H9 (cell line): ENCODE data around the gene TMEM44. TPM values are rescaled to one million over a fixed set of nuclear protein-coding genes. Genes with fewer than 3 reads are reported as not detected.

Source experiments
- DNase-seq: peaks from one replicate; pipeline ENCODE4 v3.0.0-alpha.2; 2017
- H2AFZ ChIP-seq: one replicate; pipeline ENCODE4 v1.6.1; 2013; ENCODE audit warnings: mild to moderate bottlenecking, low read length, control low read depth, moderate library complexity
- H2AK5ac ChIP-seq: 2 replicates; pipeline ENCODE4 v1.6.1; 2013; ENCODE audit warnings: low read length, control low read depth, mixed read lengths; ENCODE audit not compliant: insufficient read length
- H2BK120ac ChIP-seq: one replicate; pipeline ENCODE4 v1.6.1; 2013; ENCODE audit warnings: low read depth, mild to moderate bottlenecking, low read length, control low read depth, inconsistent platforms; ENCODE audit not compliant: poor library complexity, severe bottlenecking
- H2BK12ac ChIP-seq: 2 replicates; pipeline ENCODE4 v1.6.1; 2013; ENCODE audit warnings: low read length, control low read depth, mixed read lengths, low read depth; ENCODE audit not compliant: insufficient read length
- H2BK15ac ChIP-seq: 2 replicates; pipeline ENCODE4 v1.6.1; 2013; ENCODE audit warnings: low read depth, low read length, control low read depth
- H2BK20ac ChIP-seq: one replicate; pipeline ENCODE4 v1.6.1; 2013; ENCODE audit warnings: low read depth, mild to moderate bottlenecking, low read length, control low read depth, inconsistent platforms; ENCODE audit not compliant: poor library complexity, severe bottlenecking
- H2BK5ac ChIP-seq: 2 replicates; pipeline ENCODE4 v1.6.1; 2013; ENCODE audit warnings: low read length, control low read depth, mixed read lengths; ENCODE audit not compliant: insufficient read length
- H3K14ac ChIP-seq: 2 replicates; pipeline ENCODE4 v1.6.1; 2013; ENCODE audit warnings: low read length, control low read depth; ENCODE audit not compliant: insufficient read depth
- H3K18ac ChIP-seq: 2 replicates; pipeline ENCODE4 v1.6.1; 2013; ENCODE audit warnings: low read depth, mild to moderate bottlenecking, mixed read lengths, low read length, control low read depth; ENCODE audit not compliant: insufficient read length
- H3K23ac ChIP-seq: 2 replicates; pipeline ENCODE4 v1.6.1; 2013; ENCODE audit warnings: low read length, control low read depth, mixed read lengths, low read depth; ENCODE audit not compliant: insufficient read length
- H3K23me2 ChIP-seq: 2 replicates; pipeline ENCODE4 v1.6.1; 2013; ENCODE audit warnings: low read depth, mild to moderate bottlenecking, mixed read lengths, low read length, control low read depth; ENCODE audit not compliant: insufficient read length, poor library complexity, severe bottlenecking
- H3K27ac ChIP-seq: 2 replicates; pipeline ENCODE4 v1.5.1; 2013; ENCODE audit warnings: low read length, control low read depth, mixed read lengths, low read depth; ENCODE audit not compliant: insufficient read length
- H3K27me3 ChIP-seq: 2 replicates; pipeline ENCODE4 v1.6.1; 2013; ENCODE audit warnings: low read length, control low read depth, inconsistent platforms; ENCODE audit not compliant: insufficient read depth
- H3K4ac ChIP-seq: 2 replicates; pipeline ENCODE4 v1.6.1; 2013; ENCODE audit warnings: low read depth, mild to moderate bottlenecking, control low read depth, inconsistent platforms, low read length, moderate library complexity
- H3K4me1 ChIP-seq: 2 replicates; pipeline ENCODE4 v1.6.1; 2013; ENCODE audit warnings: low read length, control low read depth, inconsistent platforms; ENCODE audit not compliant: insufficient read depth
- H3K4me2 ChIP-seq: 2 replicates; pipeline ENCODE4 v1.6.1; 2013; ENCODE audit warnings: low read length, control low read depth, mixed read lengths; ENCODE audit not compliant: insufficient read length, insufficient read depth
- H3K56ac ChIP-seq: 2 replicates; pipeline ENCODE4 v1.6.1; 2013; ENCODE audit warnings: low read depth, mild to moderate bottlenecking, mixed read lengths, low read length, control low read depth; ENCODE audit not compliant: insufficient read length
- H3K79me1 ChIP-seq: 2 replicates; pipeline ENCODE4 v1.6.1; 2013; ENCODE audit warnings: low read depth, mild to moderate bottlenecking, moderate library complexity, low read length, control low read depth, inconsistent platforms; ENCODE audit not compliant: insufficient read depth, poor library complexity, severe bottlenecking
- H3K79me2 ChIP-seq: 2 replicates; pipeline ENCODE4 v1.6.1; 2013; ENCODE audit warnings: low read length, control low read depth, inconsistent platforms; ENCODE audit not compliant: insufficient read depth
- H3K9ac ChIP-seq: 2 replicates; pipeline ENCODE4 v1.6.1; 2013; ENCODE audit warnings: low read length, control low read depth, mixed read lengths; ENCODE audit not compliant: insufficient read length; ENCODE audit errors: extremely low read depth
- H3K9me3 ChIP-seq: one replicate; pipeline ENCODE4 v1.6.1; 2013; ENCODE audit warnings: low read depth, low read length, inconsistent platforms; ENCODE audit not compliant: control insufficient read depth
- H3T11ph ChIP-seq: one replicate; pipeline ENCODE4 v1.6.1; 2013; ENCODE audit warnings: mild to moderate bottlenecking, low read length, control low read depth, inconsistent platforms
- H4K20me1 ChIP-seq: one replicate; pipeline ENCODE4 v1.6.1; 2013; ENCODE audit not compliant: control insufficient read depth, insufficient read length, insufficient read depth
- H4K5ac ChIP-seq: 2 replicates; pipeline ENCODE4 v1.6.1; 2013; ENCODE audit warnings: low read depth, mild to moderate bottlenecking, mixed read lengths, low read length, control low read depth; ENCODE audit not compliant: insufficient read length
- H4K8ac ChIP-seq: replicated peaks from 2 replicates; pipeline ENCODE4 v1.6.1; 2013; ENCODE audit warnings: low read length, control low read depth, mixed read lengths, low read depth; ENCODE audit not compliant: insufficient read length
- H4K91ac ChIP-seq: 2 replicates; pipeline ENCODE4 v1.6.1; 2013; ENCODE audit warnings: low read depth, mild to moderate bottlenecking, moderate library complexity, mixed read lengths, low read length, control low read depth; ENCODE audit not compliant: insufficient read length
- H3K27ac Mint-ChIP-seq, 3 experiments: 2 replicates in 2 of 3; 3 replicates in 1 of 3; pipeline ENCODE4 v1.8.0; 2020 to 2021; ENCODE audit warnings: mixed read lengths in 3 of 3, mild to moderate bottlenecking in 1 of 3, moderate library complexity in 1 of 3
- H3K27me3 Mint-ChIP-seq: 2 replicates; pipeline ENCODE4 v1.8.0; 2021; ENCODE audit warnings: low read depth, mild to moderate bottlenecking, moderate library complexity, mixed read lengths
- H3K36me3 Mint-ChIP-seq, 3 experiments: 2 replicates in 2 of 3; 3 replicates in 1 of 3; pipeline ENCODE4 v1.8.0; 2020 to 2021; ENCODE audit warnings: low read depth in 3 of 3, mixed read lengths in 3 of 3; ENCODE audit not compliant: insufficient read depth in 1 of 3
- H3K4me1 Mint-ChIP-seq, 2 experiments: 2 replicates each; pipeline ENCODE4 v1.8.0; 2020; ENCODE audit warnings: mixed read lengths in 2 of 2
- H3K4me3 Mint-ChIP-seq, 2 experiments: 2 replicates in 1 of 2; 3 replicates in 1 of 2; pipeline ENCODE4 v1.8.0; 2020 to 2021; ENCODE audit warnings: mild to moderate bottlenecking in 2 of 2, mixed read lengths in 2 of 2, moderate library complexity in 1 of 2
- H3K9me3 Mint-ChIP-seq, 2 experiments: 2 replicates in 1 of 2; 3 replicates in 1 of 2; pipeline ENCODE4 v1.8.0; 2020; ENCODE audit warnings: mild to moderate bottlenecking in 2 of 2, mixed read lengths in 2 of 2, moderate library complexity in 1 of 2
- CTCF ChIP-seq: fragments of 200-600 bp; sonication (generic); conservative IDR thresholded peaks from 3 replicates; pipeline ENCODE4 v1.8.0; 2021; ENCODE audit warnings: antibody characterized with exemption, mild to moderate bottlenecking
- WGBS: extraction: QIAGEN DNeasy Blood & Tissue Kit; methylation state at CpG from one replicate; pipeline ENCODE4 v1.1.7; 2013; ENCODE audit warnings: missing lambda C conversion rate, low lambda C conversion rate, mixed read lengths; ENCODE audit not compliant: insufficient read length; ENCODE audit errors: extremely low coverage; 5-methylcytosine and 5-hydroxymethylcytosine counted together
- total RNA-seq: library from RNA; stranded (reverse); gene quantifications from 2 replicates; pipeline ENCODE4 v1.2.1, GENCODE V29; 2021

Gene TMEM44
- total RNA-seq, 1 experiment from 2014 or later, result 19.8 TPM

- H2AFZ ChIP-seq, result no peak overlapping the region
- H3K79me1 ChIP-seq, result no peaks in the 10 kb centered on the region
- H2BK12ac ChIP-seq, result no peak overlapping the region
- Mint-ChIP-seq H3K9me3 (peaks cover 4 to 8% of the 10 kb centered on the region in 2 experiments; a peak in 2 of 5 replicates), H3K4me3 (no peak overlapping the region), H3K27ac (no peak overlapping the region), H3K4me1 (no peaks in the 10 kb centered on the region), H3K36me3 (peaks cover 0 to 5% (median 3%) of the 10 kb centered on the region in 3 experiments; a peak in 3 of 7 replicates), H3K27me3 (no peaks in the 10 kb centered on the region; the same call in none of the 2 replicates)
- no peak overlapping the region for H2BK15ac ChIP-seq
- H4K20me1 ChIP-seq, result no peaks in the 10 kb centered on the region
- no peak overlapping the region for H3K14ac ChIP-seq
- H3K4ac ChIP-seq, result no peak overlapping the region
- no peak overlapping the region for H2BK120ac ChIP-seq
- H3K79me2 ChIP-seq, result no peaks in the 10 kb centered on the region
- no peak overlapping the region for H3T11ph ChIP-seq
- no peak overlapping the region for H3K9ac ChIP-seq
- H3K27me3 ChIP-seq, result no peaks in the 10 kb centered on the region
- no peak overlapping the region for H4K5ac ChIP-seq
- no peak overlapping the region for H3K23ac ChIP-seq
- no peaks in the 10 kb centered on the region for H3K4me1 ChIP-seq
- no peak overlapping the region for H4K8ac ChIP-seq
- no peaks in the 10 kb centered on the region for H3K23me2 ChIP-seq
- H2BK20ac ChIP-seq, result no peak overlapping the region
- H3K4me2 ChIP-seq, result no peak overlapping the region
- no CpG with 5 or more reads among the region's 8 CpGs for WGBS
- H3K18ac ChIP-seq, result no peak overlapping the region
- TF ChIP-seq CTCF, result no peak
- no peaks in the 10 kb centered on the region for H3K9me3 ChIP-seq
- H2BK5ac ChIP-seq, result no peak overlapping the region
- no peak overlapping the region for H3K56ac ChIP-seq
- no peak overlapping the region for H4K91ac ChIP-seq
- H2AK5ac ChIP-seq, result no peak overlapping the region
- H3K27ac ChIP-seq, result no peak overlapping the region
- DNase-seq, result no peak
These were observed 95.4 kb downstream of the TMEM44 start for GRCh38 chr3:194537732-194538247.

Other genes starting within 250 kb of the TMEM44 start
- not detected in 2 replicates for gene GP5, start 234.2 kb downstream of the TMEM44 start, total RNA-seq
- gene ATP13A3, start 146.4 kb downstream of the TMEM44 start, total RNA-seq, result 75.8 and 78.5 TPM in 2 replicates
- 59.9 and 63.3 TPM in 2 replicates for gene LSG1, start 38.8 kb upstream of the TMEM44 start, total RNA-seq
- 2.4 and 2.7 TPM in 2 replicates for gene FAM43A, start 52.5 kb upstream of the TMEM44 start, total RNA-seq